ENCODE data around the gene CASP7.

Gene CASP7

GRCh38 chr10:113712755-113713639 lies 33.3 kb downstream of the CASP7 start:
- peak; percentile 36 for DNase-seq (ENCODE audit: low spot score)

GRCh38 chr10:113713640-113713982 lies 33.9 kb downstream of the CASP7 start:
- DNase-seq (ENCODE audit: low spot score): no peak

GRCh38 chr10:113716109-113716910 lies 36.6 kb downstream of the CASP7 start:
- DNase-seq (ENCODE audit: low spot score): no peak

- DNase-seq (ENCODE audit: low spot score): no peak
These were observed 39.5 kb downstream of the CASP7 start for GRCh38 chr10:113718969-113719822.

GRCh38 chr10:113720386-113720785 lies 40.7 kb downstream of the CASP7 start:
- no peak for DNase-seq (ENCODE audit: low spot score)

- no peak for DNase-seq (ENCODE audit: low spot score)
These were observed 52.6 kb downstream of the CASP7 start for GRCh38 chr10:113732160-113732881.

- DNase-seq (ENCODE audit: low spot score): no peak
These were observed 53.3 kb downstream of the CASP7 start for GRCh38 chr10:113732966-113733365.

- DNase-seq (ENCODE audit: low spot score): no peak
These were observed 53.9 kb downstream of the CASP7 start for GRCh38 chr10:113733635-113734034.

GRCh38 chr10:113735913-113736312 lies 56.2 kb downstream of the CASP7 start:
- peak; percentile 21 for DNase-seq (ENCODE audit: low spot score)

- no peak for DNase-seq (ENCODE audit: low spot score)
These were observed 56.9 kb downstream of the CASP7 start for GRCh38 chr10:113736576-113736975.

GRCh38 chr10:113739031-113739430 lies 59.3 kb downstream of the CASP7 start:
- DNase-seq (ENCODE audit: low spot score): no peak

- no peak for DNase-seq (ENCODE audit: low spot score)
These were observed 59.9 kb downstream of the CASP7 start for GRCh38 chr10:113739577-113739976.

- DNase-seq (ENCODE audit: low spot score): no peak
These were observed 61.1 kb downstream of the CASP7 start for GRCh38 chr10:113740850-113741249.

GRCh38 chr10:113742466-113742865 lies 62.8 kb downstream of the CASP7 start:
- no peak for DNase-seq (ENCODE audit: low spot score)

- no peak for DNase-seq (ENCODE audit: low spot score)
These were observed 63.9 kb downstream of the CASP7 start for GRCh38 chr10:113743594-113743993.

- DNase-seq (ENCODE audit: low spot score): no peak
These were observed 65.7 kb downstream of the CASP7 start for GRCh38 chr10:113745374-113745773.

GRCh38 chr10:113746217-113746957 lies 66.7 kb downstream of the CASP7 start:
- DNase-seq (ENCODE audit: low spot score): no peak

GRCh38 chr10:113751181-113751732 lies 71.5 kb downstream of the CASP7 start, which contains the start of gene PLEKHS1:
PLEKHS1 (plus strand) TSS chr10:113751682; CDS start chr10:113755278, 3,596 bp downstream.
- DNase-seq (ENCODE audit: low spot score): no peak

GRCh38 chr10:113752553-113752952 lies 72.8 kb downstream of the CASP7 start:
- no peak for DNase-seq (ENCODE audit: low spot score)

- DNase-seq (ENCODE audit: low spot score): no peak
These were observed 73.4 kb downstream of the CASP7 start for GRCh38 chr10:113753020-113753692.

All from iPS-NIHi11 (cell line).